HG02623 (cell line): ENCODE results near the gene MAPK10.

Experiments
- ATAC-seq: cut with Tn5 transposase; IDR thresholded peaks from one replicate; pipeline ENCODE4 v1.9.1; 2021; ENCODE audit warnings: moderate library complexity; ENCODE audit not compliant: unreplicated experiment

Gene MAPK10

GRCh38 chr4:85940151-85940550, 419.7 kb downstream of the MAPK10 start:
- no peak for ATAC-seq
